Measurements from ENCODE around the gene TGFBI.
"Not testable (repeated sequence)": the region's sequence is repeated elsewhere in the genome, so short reads cannot be mapped to it uniquely, and the experiment has no call there.

Gene TGFBI

GRCh38 chr5:136037001-136037705, 8.4 kb downstream of the TGFBI start:
- Histone ChIP-seq H3K4me1 (no peaks in the 10 kb centered on the region), H3K27me3 (ENCODE audit: low read depth) (no peaks in the 10 kb centered on the region; the same call in 1 of the 2 replicates), H3K36me3 (replicated peaks) (no peaks in the 10 kb centered on the region), H3K9me3 (no peaks in the 10 kb centered on the region), H3K4me3 (no peak overlapping the region)
- in situ Hi-C loops (cut with MboI; ENCODE audit: low sequenced_read_pairs): no loop called here
- DNase-seq (ENCODE audit: low spot score in 2 of 2): no peak

DNA sequence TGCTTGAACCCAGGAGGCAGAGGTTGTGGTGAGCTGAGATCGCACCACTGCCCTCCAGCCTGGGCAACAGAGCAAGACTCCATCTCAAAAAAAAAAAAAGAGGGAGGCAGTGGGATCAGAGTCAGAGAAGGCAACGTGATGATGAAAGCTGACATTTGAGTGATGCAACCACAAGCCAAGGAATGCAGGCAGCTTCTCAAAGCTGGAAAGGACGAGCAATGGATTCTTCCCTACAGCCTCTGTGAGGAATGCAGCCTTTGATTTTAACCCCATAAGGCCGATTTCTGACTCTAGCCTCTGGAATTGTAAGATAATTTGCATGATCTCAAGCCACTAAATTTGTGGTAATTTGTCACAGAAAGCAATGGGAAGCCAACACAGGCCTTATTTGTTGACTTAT, 9.8 kb downstream of the TGFBI start:
- in situ Hi-C loops (cut with MboI; ENCODE audit: low sequenced_read_pairs): no loop called here
- Histone ChIP-seq H3K4me3 (no peak overlapping the region), H3K4me1 (no peaks in the 10 kb centered on the region), H3K9me3 (no peaks in the 10 kb centered on the region), H3K27me3 (ENCODE audit: low read depth) (peaks cover 5% of the 10 kb centered on the region; the same call in 1 of the 2 replicates), H3K36me3 (replicated peaks) (no peaks in the 10 kb centered on the region)
- no peak for DNase-seq (ENCODE audit: low spot score in 2 of 2)

- DNase-seq (ENCODE audit: low spot score in 2 of 2): no peak
- in situ Hi-C loops (cut with MboI; ENCODE audit: low sequenced_read_pairs): no loop called here
- Histone ChIP-seq H3K4me3 (no peak overlapping the region), H3K9me3 (no peaks in the 10 kb centered on the region), H3K36me3 (replicated peaks) (no peaks in the 10 kb centered on the region), H3K27me3 (ENCODE audit: low read depth) (peaks cover 5% of the 10 kb centered on the region; the same call in 1 of the 2 replicates), H3K4me1 (no peaks in the 10 kb centered on the region)
Measured at GRCh38 chr5:136039202-136039601, 10.4 kb downstream of the TGFBI start.

GRCh38 chr5:136040746-136041415, 12.1 kb downstream of the TGFBI start:
- no peak for DNase-seq (ENCODE audit: low spot score in 2 of 2)
- no peaks in the 10 kb centered on the region for H3K4me1 ChIP-seq
- in situ Hi-C loops (cut with MboI; ENCODE audit: low sequenced_read_pairs): no loop called here

DNA sequence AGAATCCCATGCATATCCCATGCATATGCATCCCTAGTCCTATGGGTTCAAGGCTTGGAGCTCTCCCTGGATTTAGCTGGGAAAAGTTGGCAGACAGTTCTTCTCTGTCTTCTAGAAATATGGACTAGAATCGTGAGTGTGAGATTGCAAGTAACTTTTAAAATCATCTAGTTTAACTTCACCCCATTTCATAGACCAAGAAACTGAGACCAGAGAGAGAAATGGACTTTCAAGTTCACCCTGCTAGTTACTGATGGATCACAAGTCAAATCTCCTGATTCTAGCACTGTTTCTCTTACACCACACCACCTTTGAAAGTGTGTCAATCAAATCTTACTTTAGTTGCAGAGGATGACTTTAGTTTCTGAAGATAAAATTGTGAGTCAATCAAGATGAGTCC, 13.4 kb downstream of the TGFBI start:
- no peak for DNase-seq (ENCODE audit: low spot score in 2 of 2)
- Histone ChIP-seq H3K4me1 (no peaks in the 10 kb centered on the region), H3K27me3 (ENCODE audit: low read depth) (peaks cover 5% of the 10 kb centered on the region; the same call in 1 of the 2 replicates), H3K9me3 (no peaks in the 10 kb centered on the region), H3K36me3 (replicated peaks) (no peaks in the 10 kb centered on the region), H3K4me3 (no peak overlapping the region)
- in situ Hi-C loops (cut with MboI; ENCODE audit: low sequenced_read_pairs): no loop called here

More at GRCh38 chr5:136040746-136041415, 12.1 kb downstream of the TGFBI start:
- Histone ChIP-seq H3K27me3 (ENCODE audit: low read depth) (peaks cover 5% of the 10 kb centered on the region; the same call in 1 of the 2 replicates), H3K4me3 (no peak overlapping the region), H3K36me3 (replicated peaks) (no peaks in the 10 kb centered on the region), H3K9me3 (no peaks in the 10 kb centered on the region)

- Histone ChIP-seq H3K4me1 (no peaks in the 10 kb centered on the region), H3K27me3 (ENCODE audit: low read depth) (peaks cover 5% of the 10 kb centered on the region; the same call in 1 of the 2 replicates), H3K36me3 (replicated peaks) (no peaks in the 10 kb centered on the region), H3K9me3 (no peaks in the 10 kb centered on the region), H3K4me3 (no peak overlapping the region)
- in situ Hi-C loops (cut with MboI; ENCODE audit: low sequenced_read_pairs): no loop called here
- no peak for DNase-seq (ENCODE audit: low spot score in 2 of 2)
Measured at GRCh38 chr5:136042665-136043121, 13.9 kb downstream of the TGFBI start.

GRCh38 chr5:136043551-136043950, 14.8 kb downstream of the TGFBI start:
- Histone ChIP-seq H3K27me3 (ENCODE audit: low read depth) (peaks cover 5% of the 10 kb centered on the region; the same call in 1 of the 2 replicates), H3K36me3 (replicated peaks) (no peaks in the 10 kb centered on the region), H3K4me1 (no peaks in the 10 kb centered on the region), H3K4me3 (no peak overlapping the region), H3K9me3 (no peaks in the 10 kb centered on the region)
- in situ Hi-C loops (cut with MboI; ENCODE audit: low sequenced_read_pairs): no loop called here
- no peak for DNase-seq (ENCODE audit: low spot score in 2 of 2)

DNA sequence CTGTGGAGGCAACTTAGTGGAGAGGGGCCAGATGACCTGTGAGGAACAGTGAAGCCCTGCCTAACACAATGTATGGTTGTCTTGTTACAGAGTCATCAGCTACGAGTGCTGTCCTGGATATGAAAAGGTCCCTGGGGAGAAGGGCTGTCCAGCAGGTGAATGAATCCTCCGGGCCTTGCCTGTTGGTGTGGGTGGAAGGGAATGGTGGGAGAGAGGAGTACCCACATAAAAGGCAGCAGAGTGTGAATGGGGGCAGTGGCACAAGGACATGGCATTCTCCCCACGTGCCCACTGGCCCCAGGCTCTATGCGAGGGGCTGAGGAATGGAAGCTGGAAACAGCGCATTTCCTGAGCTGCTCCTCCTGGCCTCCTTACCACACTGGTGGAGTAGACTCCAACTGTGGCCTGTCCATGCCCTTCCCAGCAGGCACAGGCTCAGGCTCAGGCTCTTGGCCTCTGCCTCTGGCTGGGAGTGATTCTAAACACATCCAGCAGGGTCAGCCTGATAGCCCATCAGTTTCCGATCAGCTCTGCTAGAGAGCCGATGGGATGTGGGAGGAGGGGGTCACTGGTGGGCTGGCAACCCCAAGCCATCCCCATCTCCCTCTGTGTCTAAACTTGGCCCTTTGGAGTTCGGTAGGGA, 15.3 kb downstream of the TGFBI start:
- DNase-seq (ENCODE audit: low spot score in 2 of 2): no peak
- no peak overlapping the region for H3K4me3 ChIP-seq
- no peaks in the 10 kb centered on the region for H3K9me3 ChIP-seq
- H3K4me1 ChIP-seq: no peaks in the 10 kb centered on the region
- H3K36me3 ChIP-seq (replicated peaks): no peaks in the 10 kb centered on the region
- in situ Hi-C loops (cut with MboI; ENCODE audit: low sequenced_read_pairs): no loop called here
- H3K27me3 ChIP-seq (ENCODE audit: low read depth): peaks cover 5% of the 10 kb centered on the region; the same call in 1 of the 2 replicates

- H3K9me3 ChIP-seq; in situ Hi-C loops (cut with MboI; ENCODE audit: low sequenced_read_pairs); DNase-seq (ENCODE audit: low spot score in 2 of 2); H3K4me1 ChIP-seq; H3K27me3 ChIP-seq (ENCODE audit: low read depth); H3K36me3 ChIP-seq (replicated peaks); H3K4me3 ChIP-seq: not testable (repeated sequence)
Measured at GRCh38 chr5:136045026-136045425, 16.2 kb downstream of the TGFBI start.

GRCh38 chr5:136046246-136046645, 17.5 kb downstream of the TGFBI start:
- H3K9me3 ChIP-seq: no peaks in the 10 kb centered on the region
- DNase-seq (ENCODE audit: low spot score in 2 of 2): no peak
- H3K4me1 ChIP-seq: no peaks in the 10 kb centered on the region
- no peak overlapping the region for H3K4me3 ChIP-seq
- H3K27me3 ChIP-seq (ENCODE audit: low read depth): peaks cover 5% of the 10 kb centered on the region; the same call in 1 of the 2 replicates
- in situ Hi-C loops (cut with MboI; ENCODE audit: low sequenced_read_pairs): no loop called here
- no peaks in the 10 kb centered on the region for H3K36me3 ChIP-seq (replicated peaks)

DNA sequence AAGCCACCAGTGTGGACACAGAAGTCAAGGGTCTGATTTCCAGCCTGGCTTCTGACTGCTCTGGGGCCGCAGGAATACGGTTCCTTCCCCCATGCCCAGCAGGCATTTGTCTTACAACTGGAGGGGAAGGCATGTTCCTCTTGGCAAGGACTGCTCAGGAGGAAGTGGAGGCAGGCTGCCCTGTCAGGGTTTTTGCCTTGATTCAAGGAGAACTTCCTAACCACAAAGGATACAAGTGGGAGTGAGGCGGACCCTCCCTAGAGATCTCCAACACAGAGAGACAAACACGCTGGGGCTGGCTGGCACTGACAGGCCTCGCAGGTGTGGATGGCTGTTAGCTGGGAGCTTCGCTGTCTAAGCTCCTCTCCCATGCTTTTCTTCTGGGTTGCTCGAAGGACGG, 19.1 kb downstream of the TGFBI start:
- H3K27me3 ChIP-seq (ENCODE audit: low read depth): peaks cover under 1% of the 10 kb centered on the region; the same call in 1 of the 2 replicates
- no peak for DNase-seq (ENCODE audit: low spot score in 2 of 2)
- in situ Hi-C loops (cut with MboI; ENCODE audit: low sequenced_read_pairs): no loop called here

GRCh38 chr5:136048966-136049365, 20.2 kb downstream of the TGFBI start:
- no peaks in the 10 kb centered on the region for H3K27me3 ChIP-seq (ENCODE audit: low read depth)

More for the DNA sequence above, 19.1 kb downstream of the TGFBI start:
- Histone ChIP-seq H3K9me3 (no peaks in the 10 kb centered on the region), H3K4me1 (no peaks in the 10 kb centered on the region), H3K4me3 (no peak overlapping the region), H3K36me3 (replicated peaks) (no peaks in the 10 kb centered on the region)

GRCh38 chr5:136051486-136052220, 22.9 kb downstream of the TGFBI start:
- DNase-seq (ENCODE audit: low spot score in 2 of 2): no peak
- Histone ChIP-seq H3K27me3 (ENCODE audit: low read depth) (no peaks in the 10 kb centered on the region), H3K4me3 (no peak overlapping the region), H3K9me3 (no peaks in the 10 kb centered on the region), H3K4me1 (no peaks in the 10 kb centered on the region), H3K36me3 (replicated peaks) (no peaks in the 10 kb centered on the region)
- in situ Hi-C loops (cut with MboI; ENCODE audit: low sequenced_read_pairs): no loop called here

More at GRCh38 chr5:136048966-136049365, 20.2 kb downstream of the TGFBI start:
- in situ Hi-C loops (cut with MboI; ENCODE audit: low sequenced_read_pairs): no loop called here
- DNase-seq (ENCODE audit: low spot score in 2 of 2): no peak
- Histone ChIP-seq H3K36me3 (replicated peaks) (no peaks in the 10 kb centered on the region), H3K9me3 (no peaks in the 10 kb centered on the region), H3K4me1 (no peaks in the 10 kb centered on the region), H3K4me3 (no peak overlapping the region)
